GM12872 (cell line): ENCODE results near the gene AMHR2.

Experiments
- TF ChIP-seq, protein P1 (sequence below): IDR thresholded peaks from 3 replicates; pipeline ENCODE4 v1.5.1; 2011; ENCODE audit warnings: low read depth, mild to moderate bottlenecking, low read length, moderate library complexity; ENCODE audit not compliant: insufficient read depth

Gene AMHR2

DNA sequence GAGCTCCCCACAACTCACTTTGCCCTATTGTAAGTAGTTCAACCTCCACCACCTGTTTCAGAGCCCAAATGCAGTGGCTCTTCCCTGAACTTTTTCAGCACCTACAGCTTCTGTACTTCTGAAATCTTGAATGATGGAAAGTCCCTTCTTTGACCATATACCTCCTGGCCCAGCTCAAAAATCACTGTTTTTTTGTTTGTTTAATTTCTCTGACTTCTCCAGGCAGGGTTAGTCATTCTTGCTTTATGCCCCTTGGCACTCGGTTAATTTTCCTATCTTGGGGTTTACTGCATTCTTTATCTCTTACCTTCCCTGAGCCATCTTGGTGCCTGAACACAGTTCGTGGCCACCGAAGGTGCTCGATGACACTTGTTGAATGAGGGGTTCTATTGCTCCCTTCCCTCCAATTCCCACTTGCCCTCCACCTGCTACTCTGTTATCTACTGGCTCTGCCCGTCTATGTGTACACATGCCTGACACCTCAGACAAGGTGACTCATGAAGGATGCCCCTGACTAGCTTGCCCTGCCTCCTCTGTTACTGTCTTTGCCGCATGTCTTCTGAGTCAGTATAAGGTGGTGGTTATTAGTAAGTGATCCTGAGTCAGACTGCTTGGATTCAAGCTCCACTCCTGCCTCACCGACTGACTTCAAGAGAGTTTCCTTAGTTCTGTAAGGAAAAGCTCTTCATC is 4.4 kb downstream of the AMHR2 start:
- TF ChIP-seq, protein P1, sequence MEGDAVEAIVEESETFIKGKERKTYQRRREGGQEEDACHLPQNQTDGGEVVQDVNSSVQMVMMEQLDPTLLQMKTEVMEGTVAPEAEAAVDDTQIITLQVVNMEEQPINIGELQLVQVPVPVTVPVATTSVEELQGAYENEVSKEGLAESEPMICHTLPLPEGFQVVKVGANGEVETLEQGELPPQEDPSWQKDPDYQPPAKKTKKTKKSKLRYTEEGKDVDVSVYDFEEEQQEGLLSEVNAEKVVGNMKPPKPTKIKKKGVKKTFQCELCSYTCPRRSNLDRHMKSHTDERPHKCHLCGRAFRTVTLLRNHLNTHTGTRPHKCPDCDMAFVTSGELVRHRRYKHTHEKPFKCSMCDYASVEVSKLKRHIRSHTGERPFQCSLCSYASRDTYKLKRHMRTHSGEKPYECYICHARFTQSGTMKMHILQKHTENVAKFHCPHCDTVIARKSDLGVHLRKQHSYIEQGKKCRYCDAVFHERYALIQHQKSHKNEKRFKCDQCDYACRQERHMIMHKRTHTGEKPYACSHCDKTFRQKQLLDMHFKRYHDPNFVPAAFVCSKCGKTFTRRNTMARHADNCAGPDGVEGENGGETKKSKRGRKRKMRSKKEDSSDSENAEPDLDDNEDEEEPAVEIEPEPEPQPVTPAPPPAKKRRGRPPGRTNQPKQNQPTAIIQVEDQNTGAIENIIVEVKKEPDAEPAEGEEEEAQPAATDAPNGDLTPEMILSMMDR: no peak

DNA sequence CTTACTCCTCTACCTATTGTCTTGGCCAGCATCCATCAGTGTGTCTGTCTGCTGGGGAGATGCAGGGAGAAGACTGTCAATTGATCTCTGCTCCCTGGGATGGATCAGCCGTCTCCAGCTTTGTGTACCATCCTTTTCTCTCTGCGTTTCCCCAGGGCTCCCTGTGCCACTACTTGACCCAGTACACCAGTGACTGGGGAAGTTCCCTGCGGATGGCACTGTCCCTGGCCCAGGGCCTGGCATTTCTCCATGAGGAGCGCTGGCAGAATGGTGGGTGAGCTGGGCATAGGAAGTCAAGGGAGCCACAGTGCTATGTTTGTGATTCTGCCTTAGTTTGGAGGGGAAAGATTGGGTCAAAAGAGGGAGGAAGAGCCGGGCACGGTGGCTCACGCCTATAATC is 5.1 kb downstream of the AMHR2 start:
- TF ChIP-seq, protein P1: no peak

DNA sequence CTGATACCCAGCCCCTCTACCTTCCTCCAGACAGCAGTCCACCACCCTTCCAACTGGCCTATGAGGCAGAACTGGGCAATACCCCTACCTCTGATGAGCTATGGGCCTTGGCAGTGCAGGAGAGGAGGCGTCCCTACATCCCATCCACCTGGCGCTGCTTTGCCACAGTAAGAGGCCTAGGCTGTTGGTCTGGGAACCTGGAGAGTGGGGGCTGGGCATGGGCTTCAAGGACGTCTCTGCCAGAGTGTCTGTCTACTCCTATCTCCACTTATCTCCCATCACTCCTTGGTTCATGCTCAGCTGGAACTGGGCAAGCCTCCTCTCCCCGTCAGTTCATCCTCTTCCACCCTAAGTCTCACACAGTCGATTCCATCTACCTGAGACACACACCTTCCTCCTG is 6.5 kb downstream of the AMHR2 start:
- TF ChIP-seq, protein P1: no peak

DNA sequence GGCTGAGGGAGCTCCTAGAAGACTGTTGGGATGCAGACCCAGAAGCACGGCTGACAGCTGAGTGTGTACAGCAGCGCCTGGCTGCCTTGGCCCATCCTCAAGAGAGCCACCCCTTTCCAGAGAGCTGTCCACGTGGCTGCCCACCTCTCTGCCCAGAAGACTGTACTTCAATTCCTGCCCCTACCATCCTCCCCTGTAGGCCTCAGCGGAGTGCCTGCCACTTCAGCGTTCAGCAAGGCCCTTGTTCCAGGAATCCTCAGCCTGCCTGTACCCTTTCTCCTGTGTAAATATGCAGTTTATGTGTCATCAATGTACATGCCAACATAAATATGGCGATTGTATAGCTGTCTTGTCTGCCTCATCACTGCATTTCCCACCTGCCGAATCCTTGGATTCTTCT is 7.5 kb downstream of the AMHR2 start:
- TF ChIP-seq, protein P1: no peak

DNA sequence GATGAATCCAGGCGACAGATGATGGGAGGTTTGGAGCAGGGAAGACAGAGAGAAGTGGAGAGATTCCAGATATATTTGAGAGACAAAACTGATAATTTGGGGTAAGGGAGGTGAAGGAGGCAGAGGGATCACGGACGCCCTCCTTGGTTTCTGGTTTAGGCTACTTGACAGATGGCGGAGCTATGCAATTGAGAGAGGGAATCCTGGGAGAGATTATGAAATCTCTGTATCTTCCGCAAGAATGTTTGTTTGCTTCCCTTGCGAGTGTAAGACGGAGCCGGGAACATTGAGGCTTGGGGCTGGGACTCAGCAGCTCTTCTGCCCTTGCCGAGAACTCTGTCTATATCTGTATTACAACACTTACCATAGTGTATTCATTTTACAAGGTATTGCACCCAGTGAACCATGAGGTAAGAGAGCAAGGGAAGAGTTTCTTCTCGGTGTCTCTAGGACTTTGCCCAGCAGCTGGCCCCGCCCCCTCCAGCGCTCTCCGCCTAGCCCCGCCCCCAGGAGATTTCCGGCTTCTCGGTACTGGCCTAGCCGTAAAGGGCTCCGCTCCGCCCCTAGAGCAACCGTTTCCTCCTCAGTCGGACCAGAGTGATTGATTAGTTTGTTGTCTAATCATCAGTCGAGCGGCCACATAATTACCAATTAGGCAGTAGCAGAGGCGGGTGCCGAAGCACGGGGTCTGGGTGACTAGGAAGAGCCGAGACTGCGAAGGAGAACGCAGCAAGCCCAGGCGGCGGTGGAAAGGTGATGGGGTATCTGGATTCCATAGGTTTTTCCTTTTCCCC is 17.6 kb downstream of the AMHR2 start, which contains the start of gene PRR13:
PRR13 (plus strand) TSS at position 695 of the 794 bp plus-strand sequence. CDS start 981 bp downstream, outside the sequence.
- TF ChIP-seq, protein P1: 0 out of 3 replicates have a peak, but pooled peaks have one; percentile 1

DNA sequence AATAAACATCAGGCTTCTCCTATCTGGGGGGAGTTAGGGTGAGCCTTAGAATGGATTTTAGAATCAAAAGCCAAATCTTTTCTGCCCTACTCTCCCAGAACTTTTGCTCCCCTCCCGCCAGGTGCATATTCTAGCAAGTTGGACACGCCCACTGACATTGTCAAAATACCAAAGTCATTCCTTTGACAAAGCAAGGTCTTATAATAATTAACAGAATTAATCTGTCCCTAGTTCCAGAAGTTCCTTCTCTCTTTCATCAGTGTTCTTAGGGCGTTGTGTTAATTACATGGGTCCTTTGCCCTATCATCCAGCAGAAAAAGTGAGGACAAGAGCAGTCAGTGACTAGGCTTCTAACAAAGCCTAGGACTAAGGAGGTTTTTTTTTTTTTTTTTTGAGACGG is 20.3 kb downstream of the AMHR2 start:
- TF ChIP-seq, protein P1: no peak

DNA sequence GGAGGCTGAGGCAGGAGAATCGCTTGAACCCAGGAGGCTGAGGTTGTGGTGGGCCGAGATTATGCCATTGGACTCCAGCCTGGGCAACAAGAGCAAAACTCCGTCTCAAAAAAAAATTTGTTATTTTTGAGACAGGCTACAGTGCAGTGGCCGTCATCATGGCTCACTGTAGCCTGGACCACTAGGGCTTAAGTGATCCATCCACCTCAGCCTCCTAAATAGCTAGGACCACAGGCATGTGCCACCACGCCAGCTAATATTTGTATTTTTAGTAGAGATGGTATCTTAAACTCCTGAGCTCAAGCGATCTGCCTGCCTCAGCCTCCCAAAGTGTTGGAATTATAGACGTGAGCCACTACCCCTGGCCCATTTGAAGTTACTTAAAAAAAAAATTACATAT is 27.3 kb downstream of the AMHR2 start:
- TF ChIP-seq, protein P1: no peak
